Right hindlimb (tissue), 1 donor: ENCODE results near the gene SPTB.
A peak's percentile ranks its signal among the peaks of the same experiment; 100 is the strongest.

Experiments
- DNase-seq: peaks from one replicate; pipeline ENCODE4 v3.0.0-alpha.2; 2018

The SPTB gene

DNA sequence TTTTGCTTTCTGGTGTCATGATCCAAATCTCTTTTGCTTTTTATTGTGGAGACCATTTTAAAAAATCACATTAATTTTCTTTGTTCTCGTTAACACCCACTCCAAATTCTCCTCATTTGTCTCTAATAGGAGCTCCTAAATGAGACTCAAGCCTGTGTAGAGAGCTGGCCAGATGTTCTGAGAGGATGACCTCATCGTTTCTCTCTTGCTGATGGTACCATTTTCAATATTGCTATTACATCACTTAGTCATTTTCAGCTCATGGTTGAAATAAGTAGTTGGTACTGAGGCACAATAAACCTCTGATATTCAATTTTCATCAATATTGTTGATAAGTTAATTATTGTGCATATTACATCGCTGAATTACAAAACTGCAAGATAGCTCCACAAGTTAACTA lies 31.5 kb downstream of the SPTB start:
- DNase-seq, result no peak

DNA sequence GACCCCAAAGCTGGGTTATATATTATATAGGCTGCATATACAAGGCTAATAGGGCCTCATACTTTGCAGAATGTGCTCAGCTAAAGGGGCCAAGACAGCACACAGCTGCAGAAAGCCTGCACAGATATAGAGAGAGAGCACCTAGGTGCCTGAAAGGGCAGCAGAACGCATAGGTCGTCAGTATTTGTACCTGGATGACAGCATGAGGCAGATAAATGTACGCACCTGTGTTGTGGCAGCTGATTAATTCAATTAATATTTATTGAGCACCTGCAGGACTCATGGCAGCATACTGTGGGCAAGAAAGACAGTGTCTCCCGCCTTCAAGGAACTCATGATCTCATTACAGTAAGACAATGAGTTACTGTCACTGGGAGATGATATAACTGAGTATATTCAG lies 33.4 kb downstream of the SPTB start:
- no peak for DNase-seq

DNA sequence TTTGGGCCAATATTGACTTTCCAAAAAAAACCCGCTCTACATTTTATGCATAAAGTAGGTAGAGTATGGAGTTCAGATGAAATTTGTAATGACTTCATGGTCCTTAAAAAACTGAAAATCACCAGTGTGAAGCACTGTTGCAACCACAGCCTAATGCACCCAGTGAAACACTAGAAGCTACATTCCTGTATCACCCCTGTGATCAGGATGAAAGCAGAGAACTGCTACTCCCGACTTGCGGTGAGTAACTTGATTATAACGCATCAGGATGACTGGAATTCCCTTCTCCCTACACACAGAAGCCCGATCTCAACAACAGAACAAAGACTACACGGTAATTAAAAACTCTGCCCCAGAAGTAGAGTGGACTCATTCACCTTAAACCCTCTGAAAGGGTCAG lies 33.8 kb downstream of the SPTB start:
- DNase-seq, result no peak

DNA sequence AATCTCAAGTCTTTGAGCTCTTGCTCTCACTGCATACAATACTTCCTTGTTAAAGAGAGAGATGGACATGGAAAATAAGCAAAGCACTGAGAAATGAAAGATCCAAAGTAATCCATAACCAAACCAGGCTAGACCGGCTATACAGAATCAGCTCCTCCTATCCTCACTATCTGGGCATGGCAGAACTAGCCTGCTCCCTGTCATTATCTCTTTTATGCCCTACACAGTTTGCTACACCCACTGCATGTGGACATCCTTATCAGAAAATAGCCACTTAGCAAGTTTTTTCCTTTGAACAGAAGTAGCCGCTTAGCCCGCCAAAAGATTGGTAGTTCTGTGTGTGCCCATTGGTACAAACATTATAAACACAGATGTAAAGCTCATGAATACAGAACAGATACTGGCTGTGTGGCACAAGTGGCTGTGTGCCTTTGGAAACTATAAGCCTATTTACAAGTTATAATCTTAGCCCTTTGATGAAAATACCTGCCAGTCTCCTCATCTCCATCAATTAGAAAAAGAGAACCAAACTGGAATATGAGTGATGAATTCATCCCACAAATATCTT lies 34.7 kb downstream of the SPTB start:
- no peak for DNase-seq

DNA sequence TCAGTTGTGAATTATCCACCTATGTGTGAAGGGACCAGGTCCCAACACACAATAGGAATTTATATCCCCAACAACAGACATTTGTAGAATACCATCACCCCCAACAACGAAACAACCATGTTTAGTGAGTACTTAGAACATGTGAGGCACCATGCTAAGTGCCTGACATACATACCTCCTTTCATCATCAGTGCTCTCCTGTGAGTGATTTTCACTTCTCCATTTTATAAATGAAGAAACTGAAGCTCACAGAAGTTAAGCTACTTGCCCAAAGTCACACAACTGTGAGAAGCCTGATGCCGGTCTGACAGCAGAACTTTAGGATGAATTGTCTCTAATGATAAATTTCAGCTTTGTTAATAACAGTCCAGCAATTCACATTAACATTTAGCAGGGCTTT lies 35.4 kb downstream of the SPTB start:
- DNase-seq, result no peak

DNA sequence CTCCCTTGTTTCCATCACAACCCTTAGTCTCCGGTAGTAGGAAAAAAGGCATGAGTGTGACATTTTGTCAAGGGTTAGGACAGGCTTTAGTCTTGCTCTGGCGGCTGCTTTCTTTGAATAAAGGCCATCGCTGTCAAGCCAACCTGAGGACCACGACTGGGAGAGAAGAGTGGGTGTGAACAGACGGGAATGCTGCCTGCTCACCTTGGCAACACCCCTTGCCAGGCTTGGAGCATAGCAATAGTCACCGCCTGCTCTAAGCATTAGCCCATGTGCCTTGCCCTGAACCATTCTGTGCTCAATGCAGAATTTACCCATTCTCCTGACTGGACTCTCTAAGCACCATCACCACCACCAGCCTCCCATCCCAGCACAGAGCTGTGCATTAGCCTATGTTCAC lies 36.2 kb downstream of the SPTB start:
- DNase-seq, result no peak

DNA sequence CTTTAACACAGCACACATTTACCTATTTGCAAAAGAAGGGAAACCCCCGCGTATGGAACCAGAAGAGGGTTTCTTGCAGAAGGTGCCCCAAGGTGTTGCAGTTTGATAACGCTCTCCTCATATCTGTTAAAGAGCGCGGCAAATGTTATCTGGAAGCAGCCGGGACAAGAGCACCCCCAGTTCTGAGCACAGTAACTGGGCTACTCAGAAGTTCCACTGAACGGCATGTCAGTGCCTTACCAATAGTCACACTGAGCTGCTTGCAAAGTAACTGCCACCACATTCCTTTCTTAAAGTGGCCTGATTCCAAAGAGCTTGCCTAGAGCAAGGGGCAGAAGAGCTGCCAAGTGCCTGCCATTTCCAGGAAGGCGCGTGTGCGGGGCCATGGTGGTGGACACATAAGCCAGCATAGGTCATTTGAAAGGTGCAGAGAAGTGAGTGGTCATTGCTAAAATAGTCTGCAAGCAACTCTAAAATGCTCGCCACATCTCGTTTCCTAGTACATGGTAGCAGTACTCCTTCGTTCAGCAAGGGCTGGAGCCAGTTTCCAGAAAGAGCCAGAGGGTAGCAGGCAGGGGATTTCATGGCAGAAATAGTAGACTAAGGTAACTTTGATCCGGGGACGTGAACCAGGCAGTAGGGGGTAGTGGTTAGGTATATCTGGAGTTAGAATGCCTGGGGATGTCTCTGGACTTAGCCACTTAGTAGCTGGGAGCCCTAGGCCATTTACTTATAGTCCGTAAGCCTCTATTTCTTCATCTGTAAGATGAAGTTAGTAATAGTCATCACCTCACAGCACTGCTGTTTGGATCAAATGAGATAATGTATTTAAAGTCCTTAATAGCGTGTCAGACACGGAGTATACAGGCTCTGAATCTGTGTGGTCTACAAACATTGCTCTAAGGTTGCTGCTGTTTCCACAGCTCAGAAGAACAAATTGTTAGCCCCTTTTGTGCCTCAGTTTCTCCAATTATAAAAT lies 37.6 kb downstream of the SPTB start:
- no peak for DNase-seq

DNA sequence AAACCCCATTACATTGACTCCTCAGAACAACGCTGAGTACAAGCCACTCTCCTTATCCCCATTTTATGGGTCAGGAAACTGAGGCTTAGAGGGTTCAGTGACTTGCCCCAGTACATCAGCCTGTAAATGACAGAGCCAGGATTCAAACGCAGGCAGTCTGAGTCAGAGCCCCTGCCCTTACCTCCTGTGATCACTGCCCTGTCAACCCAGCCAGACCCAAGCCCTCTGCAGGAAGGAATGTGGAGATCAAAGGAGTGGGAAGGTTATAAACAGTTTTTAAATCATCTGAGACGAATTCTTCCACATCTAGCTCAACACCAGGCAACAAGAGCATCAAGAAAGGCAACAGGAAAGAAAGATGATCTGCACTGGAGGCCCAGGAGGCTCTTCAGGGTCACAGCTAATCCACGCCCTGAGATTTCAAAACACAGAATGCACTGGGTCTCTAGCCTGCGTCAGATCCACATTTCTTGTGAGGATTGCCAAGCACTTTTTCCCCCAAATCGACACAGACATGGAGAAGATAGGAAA lies 38.5 kb downstream of the SPTB start:
- DNase-seq, result peak; percentile 42

DNA sequence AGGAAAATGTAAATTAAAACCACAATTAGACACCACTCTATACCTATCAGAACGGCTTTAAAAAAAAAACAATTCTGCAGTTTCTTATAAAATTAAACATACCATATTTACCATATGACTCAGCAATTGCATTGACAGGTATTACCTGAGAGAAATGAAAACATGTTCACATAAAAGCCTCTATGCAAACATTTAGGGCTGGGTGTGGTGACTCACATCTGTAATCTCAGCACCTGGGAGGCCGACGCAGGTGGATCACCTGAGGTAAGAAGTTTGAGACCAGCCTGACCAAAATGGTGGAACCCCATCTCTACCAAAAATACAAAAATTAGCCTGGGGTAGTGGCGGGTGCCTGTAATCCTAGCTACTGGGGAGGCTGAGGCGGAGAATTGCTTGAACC lies 41.1 kb downstream of the SPTB start:
- DNase-seq, result no peak

DNA sequence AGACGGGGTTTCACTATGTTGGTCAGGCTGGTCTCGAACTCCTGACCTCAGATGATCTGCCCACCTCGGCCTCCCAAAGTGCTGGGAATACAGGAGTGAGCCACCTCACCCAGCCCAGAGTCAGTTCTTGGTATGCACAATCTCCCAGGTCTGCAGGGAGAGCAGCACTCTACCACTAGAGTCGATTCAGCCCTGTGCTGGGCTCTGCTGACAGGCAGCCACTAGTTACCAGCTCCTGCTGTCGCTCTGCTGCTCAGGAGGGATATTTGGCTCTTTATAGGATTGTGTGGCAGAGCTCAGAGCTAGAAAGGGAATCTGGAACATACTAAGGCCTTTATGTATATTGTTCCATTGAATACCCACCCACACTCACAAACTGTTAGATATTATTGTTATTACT lies 44.3 kb downstream of the SPTB start:
- DNase-seq, result no peak

DNA sequence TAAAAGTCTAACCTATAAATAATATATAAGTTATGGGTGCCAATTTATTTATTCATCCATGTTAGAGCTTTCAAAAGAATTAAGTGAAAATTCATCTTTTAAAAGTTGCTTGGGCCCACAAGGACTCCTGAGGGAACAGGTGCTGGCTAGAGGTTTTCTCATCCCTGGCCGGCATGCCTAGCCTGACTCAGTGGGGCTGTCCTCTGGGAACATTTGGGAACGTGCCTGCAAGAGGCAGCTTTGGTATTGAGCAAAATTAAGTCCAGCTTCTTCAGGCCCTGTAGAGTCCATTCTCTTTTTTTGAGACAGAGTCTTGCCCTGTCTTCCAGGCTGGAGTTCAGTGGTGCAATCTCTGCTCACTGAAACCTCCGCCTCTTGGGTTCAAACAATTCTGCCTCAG lies 44.7 kb downstream of the SPTB start:
- no peak for DNase-seq

DNA sequence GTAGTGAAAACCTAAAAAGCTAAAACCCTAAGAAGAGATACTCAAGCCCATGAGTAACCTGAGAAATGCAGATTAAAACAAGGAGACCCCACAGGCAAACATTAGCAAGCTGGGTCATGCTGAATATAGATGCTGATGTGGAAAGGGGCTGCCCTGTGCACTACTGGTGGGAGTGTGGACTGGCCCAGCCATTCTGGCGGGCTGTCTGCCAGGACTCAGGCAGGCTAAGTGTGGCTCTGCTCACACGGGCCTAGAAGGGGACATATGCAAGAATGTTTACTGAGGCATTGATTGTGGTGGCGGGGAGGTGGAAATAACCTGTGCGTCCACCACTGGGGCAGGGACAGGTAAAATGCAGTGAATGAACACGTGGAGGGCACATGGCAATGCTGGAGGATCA lies 48.3 kb downstream of the SPTB start:
- DNase-seq, result no peak

DNA sequence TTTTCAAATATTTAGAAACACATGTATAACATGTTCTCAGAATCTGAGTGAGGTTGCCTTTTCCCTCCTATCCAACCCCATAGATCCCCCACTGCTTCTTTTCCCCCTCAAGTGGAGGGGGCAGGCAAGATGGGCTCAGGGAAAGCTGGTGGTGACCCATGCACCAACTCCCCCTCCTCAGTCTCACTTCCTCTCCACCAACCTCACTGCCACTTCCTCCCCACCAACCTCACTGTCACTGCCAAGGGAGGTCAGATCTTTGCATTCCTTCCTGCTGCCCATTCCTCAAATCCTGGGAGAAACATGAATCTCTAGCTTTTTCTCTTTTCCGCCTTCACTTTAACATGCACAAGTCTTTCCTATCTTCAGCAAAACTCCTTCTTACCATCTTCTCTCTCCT lies 48.7 kb downstream of the SPTB start:
- no peak for DNase-seq

DNA sequence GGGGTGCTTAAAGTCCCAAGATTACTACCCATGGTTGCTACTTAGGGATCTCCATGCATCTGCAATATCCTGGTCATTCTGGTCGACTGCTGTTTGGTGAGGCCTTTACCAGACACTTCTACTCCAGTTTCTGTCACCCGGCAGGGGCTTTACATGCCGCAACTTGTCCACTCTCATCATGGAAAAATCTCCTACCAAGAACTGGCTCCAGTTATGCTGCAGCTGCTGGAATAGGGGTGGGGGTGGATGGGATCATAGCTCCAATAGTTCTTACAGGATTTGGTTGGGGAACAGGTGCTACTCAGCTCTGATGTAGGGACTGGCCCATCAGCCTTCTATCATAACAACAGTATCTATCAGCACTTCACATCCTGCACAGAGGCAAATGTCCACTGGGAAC lies 51.6 kb downstream of the SPTB start:
- peak; percentile 49 for DNase-seq

DNA sequence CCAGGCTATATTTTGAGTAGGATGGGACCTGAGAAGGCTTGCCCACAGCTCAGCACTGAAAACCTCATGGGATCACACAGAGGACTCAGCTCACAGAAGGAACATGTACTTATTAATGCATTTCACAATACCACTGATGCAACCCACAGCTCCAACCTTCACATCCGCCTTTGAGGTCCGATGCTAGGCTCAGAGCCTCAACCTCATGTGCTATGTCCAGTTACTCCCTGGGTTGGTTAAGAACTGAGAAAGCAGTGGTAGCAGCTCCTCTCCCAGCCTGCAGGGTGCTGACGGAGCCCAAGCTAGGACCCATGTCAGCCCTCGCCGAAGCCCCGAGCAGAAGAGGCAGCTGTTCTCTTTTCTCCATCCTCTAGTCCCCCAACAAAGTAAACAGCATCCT lies 52.9 kb downstream of the SPTB start:
- DNase-seq, result no peak

DNA sequence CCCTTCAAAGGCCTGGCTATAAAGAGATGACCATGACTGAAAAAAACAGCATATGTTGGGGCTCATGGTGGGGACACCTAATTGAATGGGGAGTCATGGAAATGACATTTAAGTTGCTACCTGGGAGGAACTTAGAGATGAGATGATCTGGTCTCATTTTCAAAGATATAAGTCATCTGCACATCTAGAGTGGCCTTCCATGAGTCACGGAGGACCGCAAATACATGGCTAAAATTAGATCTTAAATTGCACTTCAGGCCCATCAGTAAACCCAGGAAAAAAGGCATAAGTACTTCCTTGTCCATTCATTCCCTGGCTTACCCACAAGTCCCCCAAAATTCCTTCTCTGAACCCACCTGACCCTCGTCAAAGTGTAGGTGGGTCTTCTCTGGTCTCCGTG lies 53.4 kb downstream of the SPTB start:
- DNase-seq, result no peak

DNA sequence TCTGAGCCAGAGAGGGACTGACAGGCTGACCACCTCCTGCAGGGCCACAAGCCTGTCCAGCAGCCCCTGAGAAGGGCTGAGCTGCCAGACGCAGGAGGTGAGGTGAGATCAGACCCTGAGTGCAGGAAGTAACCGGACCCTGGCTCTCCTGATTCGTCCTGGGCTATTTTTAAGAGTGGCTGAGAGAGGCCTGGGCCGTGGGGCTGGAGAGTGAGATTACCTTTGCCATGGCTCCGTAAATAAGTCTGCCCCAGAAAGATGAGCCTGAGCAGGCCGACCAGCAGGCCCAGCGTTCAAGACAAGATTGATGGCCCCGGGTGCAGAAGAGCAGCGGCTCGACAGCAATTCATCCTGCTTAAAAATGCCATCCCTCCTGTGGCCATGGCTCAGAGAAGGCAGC lies 54.2 kb downstream of the SPTB start:
- peak; percentile 64 for DNase-seq

DNA sequence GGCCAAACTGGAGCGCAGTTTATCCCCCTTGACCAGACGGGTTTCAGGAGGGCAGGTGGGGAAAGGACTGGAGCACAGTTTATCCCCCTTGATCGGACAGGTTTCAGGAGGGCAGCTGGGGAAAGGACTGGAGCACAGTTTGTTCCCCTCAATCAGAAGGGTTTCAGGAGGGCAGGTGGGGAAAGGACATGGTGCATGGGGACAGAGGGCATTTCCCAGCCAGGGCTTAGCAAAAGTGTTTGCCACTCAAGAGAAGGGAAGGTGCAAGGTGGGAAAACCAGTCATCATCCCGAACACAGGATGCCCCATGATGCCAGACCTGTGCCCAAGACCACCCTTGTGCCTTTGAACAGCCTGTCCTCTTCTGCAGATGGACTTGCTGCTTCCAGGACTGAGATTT lies 54.7 kb downstream of the SPTB start:
- DNase-seq, result no peak

DNA sequence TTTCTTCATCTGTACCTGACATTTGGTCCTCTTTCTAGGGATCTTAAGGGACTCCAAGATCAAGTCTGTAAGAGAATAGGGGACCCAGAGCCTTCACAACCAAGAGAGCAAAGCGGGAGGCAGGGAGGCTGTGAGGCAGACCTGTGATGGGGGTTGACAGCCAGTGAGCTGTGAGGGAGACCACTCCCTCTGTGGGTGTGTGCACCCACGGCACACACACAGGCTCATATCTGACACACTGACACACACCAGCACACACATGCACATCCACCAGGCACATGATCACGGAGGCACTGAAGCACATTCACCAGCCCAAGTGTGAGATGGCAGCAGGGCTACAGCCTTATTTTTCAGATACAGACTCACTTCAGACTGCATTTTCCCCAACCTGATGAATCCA lies 55.2 kb downstream of the SPTB start:
- DNase-seq, result no peak

DNA sequence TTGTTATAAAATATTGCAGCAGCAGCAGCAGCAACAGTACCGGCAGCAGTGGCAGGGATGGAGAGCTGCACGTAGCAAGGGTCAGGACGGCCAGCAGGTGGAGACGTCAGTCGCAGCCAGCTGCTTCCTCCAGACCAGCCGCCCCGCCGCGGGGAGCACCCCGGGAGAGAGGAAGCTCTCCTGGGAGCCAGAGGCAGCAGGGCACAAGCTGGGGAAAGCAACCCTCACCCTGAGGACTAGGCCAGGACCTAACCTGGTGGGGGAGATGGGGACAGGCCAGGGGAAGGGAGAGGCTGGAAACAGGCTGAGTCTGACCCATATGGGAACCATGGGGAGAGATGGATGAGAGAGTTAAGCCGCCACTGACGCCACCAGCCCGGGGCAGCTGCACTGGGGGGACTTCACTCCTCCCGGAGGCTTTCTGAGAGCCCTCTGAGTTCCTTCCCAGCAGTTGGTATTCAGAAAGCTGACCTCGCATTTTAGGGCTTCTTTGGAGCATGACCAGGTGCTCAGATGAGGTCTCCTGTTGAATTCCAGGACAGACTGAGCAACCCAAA lies 56.3 kb downstream of the SPTB start:
- DNase-seq, result peak; percentile 84

DNA sequence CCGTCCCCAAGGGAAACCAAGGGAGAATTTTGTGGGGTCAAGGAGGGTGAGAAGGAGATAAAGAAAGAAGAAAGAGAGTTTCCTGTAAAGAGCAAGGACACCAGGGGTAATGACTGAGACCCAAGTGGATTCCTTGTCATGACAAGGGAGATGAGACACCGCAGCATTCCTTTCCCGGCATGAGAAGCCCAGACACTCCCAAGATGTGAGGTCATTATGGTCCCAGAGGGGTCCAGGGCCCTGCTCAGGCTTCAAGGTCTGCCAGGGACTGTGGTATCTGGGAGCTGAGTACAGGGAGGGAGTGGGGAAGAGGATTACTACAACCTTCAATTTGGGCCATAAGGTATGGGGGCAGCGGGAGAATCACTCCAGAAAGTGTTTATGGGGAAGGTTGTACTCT lies 58.1 kb downstream of the SPTB start:
- no peak for DNase-seq

DNA sequence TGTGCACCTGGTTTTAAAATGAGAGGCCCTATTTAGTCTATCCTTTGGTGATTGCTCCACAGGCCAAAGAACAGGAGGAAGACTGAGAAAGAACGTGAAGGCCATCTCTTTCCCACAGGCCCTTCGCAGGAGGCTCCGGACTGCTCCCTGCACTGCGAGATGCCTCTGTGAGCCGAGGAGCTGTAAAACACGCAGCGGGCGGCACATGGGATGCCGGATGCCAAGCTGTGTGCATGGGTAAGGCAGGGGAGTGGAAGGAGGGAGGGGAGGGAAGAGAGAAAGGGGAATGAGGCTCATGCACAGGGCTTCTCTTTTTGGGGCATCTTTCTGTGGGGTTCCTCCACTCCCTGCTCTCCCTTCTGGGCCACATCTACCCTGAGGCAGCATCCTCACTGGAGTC lies 61.6 kb downstream of the SPTB start:
- DNase-seq, result no peak

DNA sequence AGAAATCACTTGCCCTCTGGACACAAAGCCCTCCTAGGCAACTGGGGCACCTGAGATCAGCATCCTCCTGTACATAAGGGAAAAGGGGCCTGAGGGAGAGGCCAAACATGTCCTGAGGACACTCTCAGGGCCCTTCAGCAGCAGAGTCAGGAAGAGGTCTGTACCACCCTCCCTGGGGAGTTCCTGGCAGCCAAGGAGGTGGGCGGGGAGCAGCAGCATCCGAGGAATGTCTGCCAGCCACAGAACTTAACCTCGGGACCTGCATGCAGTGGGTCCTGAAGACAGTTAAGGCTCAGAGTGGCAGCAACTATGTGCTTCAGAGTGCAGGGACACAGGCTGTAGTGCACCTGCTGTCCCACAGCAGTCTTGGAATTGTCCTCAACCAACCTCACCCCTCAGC lies 62.1 kb downstream of the SPTB start:
- no peak for DNase-seq

DNA sequence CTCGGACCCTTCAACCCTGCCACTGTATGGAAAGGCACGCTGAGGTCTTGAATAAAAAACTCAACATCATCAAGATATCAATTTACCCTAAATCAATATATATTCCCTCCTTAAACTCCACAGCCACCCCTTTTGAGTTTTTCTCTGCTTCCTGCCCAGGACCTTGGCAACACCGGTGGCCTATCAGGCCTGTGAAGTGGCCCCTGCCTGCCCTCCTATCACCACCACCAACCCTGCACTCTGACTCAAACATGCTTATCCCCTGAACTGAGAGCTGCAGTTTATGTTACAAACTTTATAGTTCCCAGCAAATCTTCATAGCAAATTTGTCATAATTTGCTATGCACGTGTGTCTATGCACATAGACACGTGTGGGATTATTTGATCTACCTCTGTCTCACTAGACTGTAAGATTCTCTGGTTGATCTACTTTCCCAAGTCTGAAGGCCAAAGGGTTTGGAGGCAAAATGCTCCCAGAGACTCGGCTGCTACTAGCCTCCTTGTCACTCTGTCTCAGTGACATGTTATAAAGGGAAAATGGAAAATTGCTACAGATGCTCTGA lies 63.4 kb downstream of the SPTB start:
- no peak for DNase-seq
